ENCODE data around the gene SLC10A7.

DNA sequence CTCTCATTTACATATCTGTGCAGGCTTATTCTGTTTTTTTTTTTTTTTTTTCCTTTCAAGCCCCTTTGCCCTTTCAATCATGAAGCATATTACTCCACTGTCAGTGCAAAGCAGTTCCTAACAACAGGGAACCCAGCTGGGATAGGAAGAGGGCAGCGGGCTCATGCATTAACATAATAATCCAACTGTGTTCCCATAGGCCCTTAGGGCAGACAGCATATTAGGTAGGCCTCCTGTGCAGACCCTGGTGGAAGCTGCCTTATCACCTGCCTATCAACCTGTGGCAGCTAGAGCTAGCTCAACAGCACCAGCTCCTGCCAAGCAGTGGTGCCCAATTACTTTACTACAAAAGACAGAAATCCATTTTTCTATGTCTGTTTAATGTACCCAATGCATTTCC is 49.3 kb downstream of the SLC10A7 start:
- TF ChIP-seq, protein P1, sequence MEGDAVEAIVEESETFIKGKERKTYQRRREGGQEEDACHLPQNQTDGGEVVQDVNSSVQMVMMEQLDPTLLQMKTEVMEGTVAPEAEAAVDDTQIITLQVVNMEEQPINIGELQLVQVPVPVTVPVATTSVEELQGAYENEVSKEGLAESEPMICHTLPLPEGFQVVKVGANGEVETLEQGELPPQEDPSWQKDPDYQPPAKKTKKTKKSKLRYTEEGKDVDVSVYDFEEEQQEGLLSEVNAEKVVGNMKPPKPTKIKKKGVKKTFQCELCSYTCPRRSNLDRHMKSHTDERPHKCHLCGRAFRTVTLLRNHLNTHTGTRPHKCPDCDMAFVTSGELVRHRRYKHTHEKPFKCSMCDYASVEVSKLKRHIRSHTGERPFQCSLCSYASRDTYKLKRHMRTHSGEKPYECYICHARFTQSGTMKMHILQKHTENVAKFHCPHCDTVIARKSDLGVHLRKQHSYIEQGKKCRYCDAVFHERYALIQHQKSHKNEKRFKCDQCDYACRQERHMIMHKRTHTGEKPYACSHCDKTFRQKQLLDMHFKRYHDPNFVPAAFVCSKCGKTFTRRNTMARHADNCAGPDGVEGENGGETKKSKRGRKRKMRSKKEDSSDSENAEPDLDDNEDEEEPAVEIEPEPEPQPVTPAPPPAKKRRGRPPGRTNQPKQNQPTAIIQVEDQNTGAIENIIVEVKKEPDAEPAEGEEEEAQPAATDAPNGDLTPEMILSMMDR (IDR thresholded peaks at IDR 0.05; ENCODE audit: low read depth, low read length, poor library complexity, severe bottlenecking), result no peak
- no peak for TF ChIP-seq EZH2phosphoT487 (IDR thresholded peaks at IDR 0.05; ENCODE audit: borderline replicate concordance, low read length)

Data from DOHH2 (cell line).